ENCODE results near the gene VANGL2.

GRCh38 chr1:160460683-160461287 lies 60.4 kb downstream of the VANGL2 start:
- TF ChIP-seq POLR2AphosphoS5 (IDR thresholded peaks at IDR 0.05) (no peak), CTCF (IDR thresholded peaks at IDR 0.05) (no peak), POLR2A (IDR thresholded peaks at IDR 0.05) (no peak)

Measured in prostate gland (tissue), 2 donors.